SJCRH30 (cell line): ENCODE results near the gene CINP. TPM values are rescaled to one million over a fixed set of nuclear protein-coding genes. Genes with fewer than 3 reads are reported as not detected.
"Not testable (repeated sequence)": the region's sequence is repeated elsewhere in the genome, so short reads cannot be mapped to it uniquely, and the experiment has no call there.

Experiments
- DNase-seq, 2 experiments: peaks; one replicate each; pipeline ENCODE4 v3.0.0-alpha.2; 2015 to 2020
- H3K27ac ChIP-seq: fragments of 250-450 bp; sonication (Bioruptor Pico); 2 replicates; pipeline ENCODE4 v1.5.1; 2020; ENCODE audit warnings: mild to moderate bottlenecking, moderate library complexity
- H3K27me3 ChIP-seq: fragments of 250-450 bp; sonication (Bioruptor Pico); 2 replicates; pipeline ENCODE4 v1.5.1; 2020; ENCODE audit warnings: mild to moderate bottlenecking, moderate library complexity
- H3K36me3 ChIP-seq: fragments of 250-450 bp; sonication (Bioruptor Pico); 2 replicates; pipeline ENCODE4 v1.5.1; 2020; ENCODE audit warnings: mild to moderate bottlenecking, moderate library complexity
- H3K4me1 ChIP-seq: fragments of 250-450 bp; sonication (Bioruptor Pico); 2 replicates; pipeline ENCODE4 v1.5.1; 2020; ENCODE audit warnings: mild to moderate bottlenecking, moderate library complexity
- H3K4me3 ChIP-seq: fragments of 250-450 bp; sonication (Bioruptor Pico); 2 replicates; pipeline ENCODE4 v1.5.1; 2020; ENCODE audit warnings: mild to moderate bottlenecking, moderate library complexity
- H3K9me3 ChIP-seq: fragments of 250-450 bp; sonication (Bioruptor Pico); replicated peaks from 2 replicates; pipeline ENCODE4 v1.5.1; 2020; ENCODE audit warnings: mild to moderate bottlenecking, moderate library complexity
- total RNA-seq: library from RNA; depleted of rRNA; stranded (reverse); fragments of >200 nt; shearing (Covaris generic); gene quantifications from 2 replicates; pipeline ENCODE4 v1.2.3, GENCODE V29; 2014

Gene CINP
- total RNA-seq, 1 experiment from 2014 or later, result 48.4 TPM

DNA sequence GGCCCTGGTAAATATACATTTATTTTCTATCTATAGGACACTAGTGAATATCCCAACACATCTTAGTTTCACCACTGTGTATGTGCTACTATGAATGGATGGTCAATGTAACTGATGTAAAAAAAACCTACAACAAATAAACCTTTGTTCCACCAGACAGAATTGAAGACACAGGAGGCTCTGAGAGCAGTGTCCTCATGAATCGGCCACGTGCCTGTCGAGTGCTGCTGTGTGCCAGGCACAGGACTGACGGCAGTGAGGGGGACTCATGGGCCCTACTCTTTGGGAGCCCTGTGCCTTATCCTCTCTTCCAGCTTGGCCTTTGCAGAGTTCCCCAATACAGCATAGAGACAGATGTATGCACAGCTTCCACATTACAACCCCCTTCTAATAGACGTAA lies 18.2 kb downstream of the CINP start:
- no peak for DNase-seq
- Histone ChIP-seq H3K9me3 (no peaks in the 10 kb centered on the region), H3K4me1 (no peaks in the 10 kb centered on the region), H3K27me3 (no peaks in the 10 kb centered on the region), H3K4me3 (no peak overlapping the region), H3K27ac (no peak overlapping the region), H3K36me3 (peaks cover 32% of the 10 kb centered on the region)

DNA sequence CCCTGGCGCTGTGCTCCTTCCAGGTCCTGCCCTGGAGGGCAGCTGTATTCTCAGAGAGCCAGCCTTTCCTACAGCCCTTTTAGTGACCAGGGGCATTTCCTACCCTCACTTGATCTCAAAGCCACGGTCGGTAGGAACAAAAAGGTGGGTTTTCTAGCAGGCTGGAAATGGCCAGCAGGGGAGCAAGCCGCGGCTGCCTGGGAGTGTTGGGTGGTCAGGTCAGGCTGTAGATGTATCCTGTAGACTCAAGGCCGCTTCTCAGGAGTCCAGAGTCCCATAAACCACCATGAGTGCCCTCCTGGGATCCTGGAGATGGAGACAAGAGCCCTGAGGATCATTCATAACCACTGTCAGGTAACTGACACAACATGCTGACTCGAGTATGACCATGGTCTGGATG lies 18.6 kb downstream of the CINP start:
- Histone ChIP-seq H3K36me3 (peaks cover 32% of the 10 kb centered on the region), H3K27ac (no peak overlapping the region), H3K4me1 (no peaks in the 10 kb centered on the region), H3K27me3 (no peaks in the 10 kb centered on the region), H3K4me3 (no peak overlapping the region), H3K9me3 (no peaks in the 10 kb centered on the region)
- DNase-seq, result no peak

DNA sequence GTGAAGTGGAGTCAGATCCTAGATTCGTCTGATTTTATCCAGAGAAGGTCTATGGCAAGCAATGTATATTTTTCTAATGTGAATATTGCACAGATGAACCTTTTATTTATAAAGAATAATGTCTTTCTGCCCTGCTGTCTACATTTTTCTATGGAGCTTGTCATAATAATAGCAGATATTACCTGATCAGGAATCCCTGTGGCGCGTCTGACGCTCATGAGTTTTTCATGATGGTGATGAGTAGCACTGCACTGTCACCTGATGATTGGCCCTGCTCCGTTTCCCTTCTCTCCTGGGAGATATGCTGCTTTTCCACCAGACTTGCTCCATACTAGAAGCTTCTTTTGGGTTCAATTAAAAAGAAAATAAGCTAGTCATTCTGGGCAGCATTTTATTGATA lies 20.5 kb downstream of the CINP start:
- peaks cover 21% of the 10 kb centered on the region for H3K36me3 ChIP-seq
- H3K4me1 ChIP-seq, result no peaks in the 10 kb centered on the region
- no peak overlapping the region for H3K4me3 ChIP-seq
- H3K27me3 ChIP-seq, result no peaks in the 10 kb centered on the region
- no peaks in the 10 kb centered on the region for H3K9me3 ChIP-seq
- H3K27ac ChIP-seq, result no peak overlapping the region
- DNase-seq, result no peak

- DNase-seq, result no peak
- no peaks in the 10 kb centered on the region for H3K4me1 ChIP-seq
- H3K4me3 ChIP-seq, result no peak overlapping the region
- H3K27ac ChIP-seq, result no peak overlapping the region
- peaks cover 14% of the 10 kb centered on the region for H3K36me3 ChIP-seq
- no peaks in the 10 kb centered on the region for H3K27me3 ChIP-seq
- no peaks in the 10 kb centered on the region for H3K9me3 ChIP-seq
Observed at GRCh38 chr14:102341566-102341965, 21.1 kb downstream of the CINP start.

DNA sequence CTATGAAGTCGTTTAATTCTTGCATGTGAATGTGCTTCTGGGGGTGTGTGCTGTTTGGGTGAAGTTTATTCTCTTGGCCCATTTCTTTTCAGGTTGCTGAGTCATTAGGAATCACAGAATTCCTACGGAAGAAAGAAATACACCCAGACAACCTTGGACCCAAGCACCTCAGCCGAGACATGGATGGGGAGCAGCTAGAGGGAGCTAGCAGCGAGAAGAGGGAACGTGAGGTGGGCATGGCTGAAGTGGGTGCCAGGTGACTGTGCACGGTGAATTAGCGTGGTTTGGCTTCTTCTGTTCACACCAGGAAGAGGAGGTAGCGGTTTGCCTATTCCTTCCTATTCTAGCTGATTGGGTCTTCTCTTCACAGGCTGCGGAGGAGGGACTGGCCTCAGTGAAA lies 24.0 kb downstream of the CINP start:
- Histone ChIP-seq H3K27ac (no peak overlapping the region), H3K27me3 (no peaks in the 10 kb centered on the region), H3K4me1 (no peaks in the 10 kb centered on the region), H3K36me3 (peaks cover 3% of the 10 kb centered on the region; the same call in 1 of the 2 replicates), H3K9me3 (no peaks in the 10 kb centered on the region), H3K4me3 (no peak overlapping the region)
- DNase-seq, result no peak

GRCh38 chr14:102335163-102335562 lies 27.5 kb downstream of the CINP start:
- Histone ChIP-seq H3K27ac (no peak overlapping the region), H3K9me3 (no peaks in the 10 kb centered on the region), H3K27me3 (no peaks in the 10 kb centered on the region), H3K36me3 (no peaks in the 10 kb centered on the region), H3K4me1 (no peaks in the 10 kb centered on the region), H3K4me3 (no peak overlapping the region)
- no peak for DNase-seq

DNA sequence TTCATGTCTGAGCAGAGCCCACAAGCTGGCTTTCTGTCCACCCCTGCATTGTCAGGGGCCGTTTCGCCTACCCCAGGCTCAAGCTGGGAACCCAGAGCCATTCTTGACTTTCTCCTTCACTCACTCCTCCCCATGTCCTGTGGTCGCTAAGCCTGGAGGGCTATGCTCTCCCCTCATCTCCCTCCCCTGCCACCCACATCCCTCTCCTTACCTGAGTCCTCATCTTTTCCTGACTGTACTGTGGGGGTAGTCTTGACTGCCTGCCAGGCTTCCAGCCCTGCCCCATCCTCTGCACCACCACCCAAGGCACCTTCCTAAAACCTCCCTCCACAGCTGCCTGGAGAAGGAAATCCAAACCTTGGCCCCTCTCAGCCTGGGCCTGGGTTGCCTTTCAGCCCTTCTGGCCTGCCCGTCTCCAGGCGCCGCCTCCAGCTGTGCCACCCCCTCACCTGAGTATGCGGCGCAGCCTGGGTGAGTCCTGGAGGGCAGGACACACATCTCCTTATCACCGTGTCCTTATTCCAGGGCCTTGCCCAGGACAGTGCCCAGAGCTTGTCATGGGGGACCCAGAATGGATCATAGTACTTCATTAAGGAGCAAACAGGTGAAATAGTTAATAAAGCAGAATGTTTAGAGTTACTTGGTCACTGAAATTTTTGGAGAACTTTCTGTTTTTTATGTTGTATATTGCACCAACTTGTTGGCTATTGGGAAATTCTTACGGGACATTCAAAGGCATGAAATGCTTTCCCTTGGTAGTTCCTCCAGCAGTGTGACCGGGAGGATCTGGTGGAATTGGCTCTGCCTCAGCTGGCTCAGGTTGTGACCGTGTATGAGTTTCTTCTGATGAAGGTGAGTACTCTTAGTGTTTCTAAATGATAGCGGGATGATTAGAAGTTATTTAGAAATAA lies 28.6 kb downstream of the CINP start:
- H3K27ac ChIP-seq, result no peak overlapping the region
- no peaks in the 10 kb centered on the region for H3K27me3 ChIP-seq
- no peak overlapping the region for H3K4me3 ChIP-seq
- H3K36me3 ChIP-seq, result no peaks in the 10 kb centered on the region
- H3K4me1 ChIP-seq, result no peaks in the 10 kb centered on the region
- no peaks in the 10 kb centered on the region for H3K9me3 ChIP-seq
- DNase-seq, result no peak

DNA sequence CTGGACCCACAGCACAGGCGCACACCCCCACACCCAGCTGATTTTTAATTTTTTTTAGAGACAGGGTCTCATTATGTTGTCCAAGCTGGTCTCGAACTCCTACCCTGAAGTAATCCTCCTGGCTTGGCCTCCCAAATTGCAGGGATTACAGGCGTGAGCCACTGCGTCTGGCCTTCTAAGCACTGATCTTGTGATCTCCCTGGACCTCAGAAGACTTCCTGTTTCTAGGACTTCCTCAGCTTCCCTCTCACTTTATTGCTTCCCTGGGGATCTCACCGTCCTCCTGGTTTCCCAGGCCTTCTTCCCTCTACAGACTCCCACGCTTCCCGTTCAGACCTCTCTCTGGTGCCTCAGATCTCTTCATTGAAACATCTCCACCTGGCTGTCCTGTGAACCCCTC lies 29.3 kb downstream of the CINP start:
- Histone ChIP-seq H3K27ac (no peak overlapping the region), H3K4me3 (no peak overlapping the region), H3K9me3 (no peaks in the 10 kb centered on the region), H3K27me3 (no peaks in the 10 kb centered on the region), H3K4me1 (no peaks in the 10 kb centered on the region), H3K36me3 (no peaks in the 10 kb centered on the region)
- no peak for DNase-seq

DNA sequence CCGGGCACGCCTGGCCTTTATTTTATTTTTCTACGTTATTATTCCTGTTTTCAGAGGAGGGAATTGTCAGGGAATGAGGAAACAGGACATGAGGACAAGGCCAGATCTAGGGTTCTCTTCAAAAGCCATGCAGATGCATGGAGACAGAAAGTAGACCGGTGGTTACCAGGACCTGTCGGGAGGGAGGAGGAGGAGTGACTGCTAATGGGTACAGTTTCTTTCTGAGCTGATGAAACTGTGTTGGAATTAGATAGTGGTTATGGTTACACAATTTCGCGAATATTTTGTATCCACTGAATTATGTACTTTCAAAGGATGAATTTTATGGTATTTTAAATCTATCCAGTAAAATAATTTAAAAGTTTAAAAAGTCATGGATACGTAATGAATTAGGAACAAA lies 31.9 kb downstream of the CINP start:
- DNase-seq, result no peak
- Histone ChIP-seq H3K27me3 (no peaks in the 10 kb centered on the region), H3K36me3 (no peaks in the 10 kb centered on the region), H3K4me1 (peaks cover 4% of the 10 kb centered on the region; the same call in 1 of the 2 replicates), H3K27ac (no peak overlapping the region), H3K4me3 (no peak overlapping the region), H3K9me3 (no peaks in the 10 kb centered on the region)

DNA sequence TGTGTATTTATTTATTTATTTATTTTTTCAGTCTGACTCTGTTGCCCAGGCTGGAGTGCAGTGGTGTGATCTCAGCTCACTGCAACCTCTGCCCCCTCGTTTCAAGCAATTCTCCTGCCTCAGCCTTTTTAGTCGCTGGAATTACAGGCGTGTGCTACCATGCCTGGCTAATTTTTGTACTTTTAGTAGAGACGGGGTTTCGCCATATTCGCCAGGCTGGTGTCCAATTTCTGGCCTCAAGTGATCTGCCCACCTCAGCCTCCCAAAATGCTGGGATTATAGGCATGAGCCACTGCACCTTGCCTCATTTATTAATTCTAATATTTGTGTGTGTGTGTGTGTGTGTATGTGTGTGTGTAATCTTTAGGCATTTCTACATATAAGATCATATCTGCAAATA lies 33.3 kb downstream of the CINP start:
- not testable (repeated sequence) for H3K27ac ChIP-seq, DNase-seq, H3K36me3 ChIP-seq, H3K9me3 ChIP-seq, H3K4me3 ChIP-seq, H3K4me1 ChIP-seq, H3K27me3 ChIP-seq

DNA sequence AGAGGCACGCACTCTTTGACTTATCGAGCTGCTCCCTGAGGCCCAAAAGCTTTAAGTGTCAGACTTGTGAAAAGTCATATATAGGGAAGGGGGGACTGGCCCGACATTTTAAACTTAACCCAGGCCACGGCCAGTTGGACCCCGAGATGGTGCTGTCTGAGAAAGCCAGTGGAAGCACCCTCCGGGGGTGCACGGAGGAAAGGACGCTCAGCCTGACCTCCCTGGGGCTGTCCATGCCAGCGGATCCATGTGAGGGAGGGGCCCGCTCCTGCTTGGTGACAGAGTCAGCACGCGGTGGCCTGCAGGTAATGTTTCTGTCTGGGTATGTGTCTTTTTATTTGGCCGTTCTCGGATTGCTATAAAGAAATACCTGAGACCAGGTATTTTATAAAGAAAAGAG lies 36.1 kb downstream of the CINP start:
- H3K4me3 ChIP-seq, result no peak overlapping the region
- H3K4me1 ChIP-seq, result peaks cover 4% of the 10 kb centered on the region; the same call in 1 of the 2 replicates
- DNase-seq, result no peak
- H3K9me3 ChIP-seq, result no peaks in the 10 kb centered on the region
- no peaks in the 10 kb centered on the region for H3K27me3 ChIP-seq
- H3K36me3 ChIP-seq, result no peaks in the 10 kb centered on the region
- H3K27ac ChIP-seq, result no peak overlapping the region

GRCh38 chr14:102325791-102326345 lies 36.8 kb downstream of the CINP start:
- H3K27ac ChIP-seq, result 0 out of 2 replicates have a peak overlapping the region, but pooled peaks have one; percentile 20
- no peaks in the 10 kb centered on the region for H3K9me3 ChIP-seq
- no peak overlapping the region for H3K4me3 ChIP-seq
- H3K27me3 ChIP-seq, result no peaks in the 10 kb centered on the region
- H3K36me3 ChIP-seq, result no peaks in the 10 kb centered on the region
- DNase-seq, result peak; percentile 73 to 77
- H3K4me1 ChIP-seq, result peaks cover 4% of the 10 kb centered on the region; the same call in 1 of the 2 replicates

GRCh38 chr14:102323102-102323501 lies 39.6 kb downstream of the CINP start:
- H3K9me3 ChIP-seq, result no peaks in the 10 kb centered on the region
- H3K27ac ChIP-seq, result no peak overlapping the region
- no peaks in the 10 kb centered on the region for H3K36me3 ChIP-seq
- peak; percentile 53 to 63 for DNase-seq
- peaks cover 4% of the 10 kb centered on the region; the same call in 1 of the 2 replicates for H3K4me1 ChIP-seq
- H3K27me3 ChIP-seq, result no peaks in the 10 kb centered on the region
- no peak overlapping the region for H3K4me3 ChIP-seq

GRCh38 chr14:102321456-102322422 lies 41.0 kb downstream of the CINP start:
- no peak overlapping the region for H3K4me3 ChIP-seq
- DNase-seq, result no peak
- peaks cover 4% of the 10 kb centered on the region; the same call in 1 of the 2 replicates for H3K4me1 ChIP-seq
- H3K9me3 ChIP-seq, result no peaks in the 10 kb centered on the region
- H3K27ac ChIP-seq, result no peak overlapping the region
- H3K27me3 ChIP-seq, result no peaks in the 10 kb centered on the region
- H3K36me3 ChIP-seq, result no peaks in the 10 kb centered on the region
